ENCODE data around the gene CDPF1.
A peak's percentile ranks its signal among the peaks of the same experiment; 100 is the strongest.
"Not testable (repeated sequence)": the region's sequence is repeated elsewhere in the genome, so short reads cannot be mapped to it uniquely, and the experiment has no call there.

CDPF1 gene

DNA sequence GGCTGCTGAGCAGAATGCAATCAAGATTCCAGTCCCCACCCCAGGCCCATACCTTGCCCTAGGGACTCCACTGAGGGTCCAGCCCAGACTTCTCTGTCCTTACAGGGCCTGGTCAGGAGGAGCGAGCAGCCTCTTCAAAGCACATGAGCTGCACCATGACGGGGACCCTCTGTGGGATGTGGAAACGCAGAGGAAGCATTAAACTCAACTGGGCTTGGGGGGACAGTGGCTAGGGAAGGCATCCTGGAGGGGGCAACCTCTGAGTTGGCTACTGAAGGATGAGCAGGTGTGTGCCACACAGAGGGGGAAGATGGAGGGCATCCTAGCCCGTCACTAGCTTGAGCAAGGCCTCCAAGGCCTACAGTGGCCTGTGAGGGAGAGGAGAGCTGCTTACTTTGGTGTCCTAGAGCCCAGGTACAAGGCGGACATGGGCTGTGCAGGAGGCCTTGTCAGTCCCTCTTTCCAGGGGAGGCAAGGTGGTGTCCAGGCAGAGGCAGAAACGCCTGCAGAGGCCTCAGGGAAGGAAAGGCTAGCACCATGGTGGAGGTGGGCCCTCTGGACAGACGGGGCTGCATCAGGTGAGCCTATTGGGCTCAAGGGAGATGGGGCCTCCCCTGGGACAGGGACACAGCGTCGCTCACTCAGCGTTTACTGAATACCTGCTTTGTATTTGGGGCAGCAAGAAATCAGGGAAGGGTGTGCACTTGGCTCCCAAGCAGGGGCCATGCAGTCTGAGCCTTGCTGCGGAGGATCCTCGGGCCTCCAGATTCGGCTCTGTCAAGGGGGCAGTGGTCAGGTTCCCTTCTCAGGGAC lies 32.0 kb upstream of the CDPF1 start:
- DNase-seq (ENCODE audit: extremely low read depth in 1 of 2, low read depth in 1 of 2), result no peak

DNA sequence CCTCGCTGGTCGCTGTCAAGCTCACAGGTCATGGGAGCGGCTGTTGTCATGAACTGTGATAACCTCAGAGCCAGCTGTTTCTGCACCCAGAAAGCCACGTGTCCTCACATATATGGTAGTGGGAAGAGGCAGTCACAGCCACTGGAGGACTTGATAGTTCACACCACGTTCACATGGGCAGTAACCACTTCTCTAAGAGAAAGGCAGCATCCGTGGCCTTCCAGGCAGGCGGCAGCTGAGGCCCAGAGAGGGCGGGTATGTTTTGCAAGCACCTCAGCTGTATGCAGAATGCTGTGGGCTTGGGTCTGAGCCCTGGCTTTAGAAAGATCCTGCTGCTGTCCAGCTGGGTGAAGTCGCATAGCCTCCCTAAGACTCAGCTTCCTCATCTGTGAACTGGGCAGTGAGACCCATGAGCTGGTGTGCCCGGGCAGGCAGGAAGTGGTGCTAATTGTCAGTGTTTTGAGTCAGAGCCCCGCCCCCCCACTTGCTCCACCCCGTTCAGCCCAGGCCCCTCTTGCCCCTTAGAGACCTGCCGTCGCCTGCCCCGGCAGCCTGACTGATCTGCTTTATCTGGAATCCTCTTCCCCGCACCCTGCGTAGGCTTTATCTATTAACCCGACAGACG lies 31.0 kb upstream of the CDPF1 start:
- no peak for DNase-seq (ENCODE audit: extremely low read depth in 1 of 2, low read depth in 1 of 2)

DNA sequence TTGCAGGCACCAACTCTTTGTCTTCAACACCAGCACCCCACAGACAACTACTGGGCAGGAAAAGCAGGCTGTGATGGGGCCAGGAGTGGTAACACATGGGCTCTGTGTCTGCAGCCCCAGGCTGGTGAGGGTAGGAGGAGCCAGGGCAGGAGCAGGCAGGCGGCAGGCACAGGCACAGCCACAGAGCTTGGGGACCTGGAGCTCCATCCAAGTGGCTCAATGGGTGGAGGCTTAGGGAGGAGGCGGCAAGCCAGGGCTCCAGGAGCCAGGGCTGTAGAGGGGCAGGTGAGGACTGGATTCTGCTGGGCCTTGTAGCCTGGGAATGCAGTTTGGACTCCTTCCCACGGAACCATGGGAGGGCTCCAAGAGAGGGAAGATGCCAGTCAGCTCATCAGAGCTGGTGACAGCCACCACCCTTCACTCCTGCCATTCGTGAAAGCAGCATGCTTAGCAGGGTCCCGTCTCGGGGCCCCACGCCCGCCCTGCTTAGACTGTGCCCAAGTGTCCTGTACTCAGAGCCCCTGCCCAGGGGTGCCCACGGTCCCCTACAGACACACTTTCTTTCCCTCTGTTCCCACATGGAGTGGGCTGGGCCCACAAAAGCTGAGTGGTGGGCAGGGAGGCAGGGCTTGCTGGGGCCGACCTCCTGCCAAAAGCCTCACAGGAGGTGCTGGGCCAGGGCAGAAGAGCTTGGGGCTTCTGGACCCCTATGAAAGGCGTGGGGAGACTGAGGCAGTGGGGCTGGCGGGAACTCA lies 30.1 kb upstream of the CDPF1 start:
- no peak for DNase-seq (ENCODE audit: extremely low read depth in 1 of 2, low read depth in 1 of 2)

DNA sequence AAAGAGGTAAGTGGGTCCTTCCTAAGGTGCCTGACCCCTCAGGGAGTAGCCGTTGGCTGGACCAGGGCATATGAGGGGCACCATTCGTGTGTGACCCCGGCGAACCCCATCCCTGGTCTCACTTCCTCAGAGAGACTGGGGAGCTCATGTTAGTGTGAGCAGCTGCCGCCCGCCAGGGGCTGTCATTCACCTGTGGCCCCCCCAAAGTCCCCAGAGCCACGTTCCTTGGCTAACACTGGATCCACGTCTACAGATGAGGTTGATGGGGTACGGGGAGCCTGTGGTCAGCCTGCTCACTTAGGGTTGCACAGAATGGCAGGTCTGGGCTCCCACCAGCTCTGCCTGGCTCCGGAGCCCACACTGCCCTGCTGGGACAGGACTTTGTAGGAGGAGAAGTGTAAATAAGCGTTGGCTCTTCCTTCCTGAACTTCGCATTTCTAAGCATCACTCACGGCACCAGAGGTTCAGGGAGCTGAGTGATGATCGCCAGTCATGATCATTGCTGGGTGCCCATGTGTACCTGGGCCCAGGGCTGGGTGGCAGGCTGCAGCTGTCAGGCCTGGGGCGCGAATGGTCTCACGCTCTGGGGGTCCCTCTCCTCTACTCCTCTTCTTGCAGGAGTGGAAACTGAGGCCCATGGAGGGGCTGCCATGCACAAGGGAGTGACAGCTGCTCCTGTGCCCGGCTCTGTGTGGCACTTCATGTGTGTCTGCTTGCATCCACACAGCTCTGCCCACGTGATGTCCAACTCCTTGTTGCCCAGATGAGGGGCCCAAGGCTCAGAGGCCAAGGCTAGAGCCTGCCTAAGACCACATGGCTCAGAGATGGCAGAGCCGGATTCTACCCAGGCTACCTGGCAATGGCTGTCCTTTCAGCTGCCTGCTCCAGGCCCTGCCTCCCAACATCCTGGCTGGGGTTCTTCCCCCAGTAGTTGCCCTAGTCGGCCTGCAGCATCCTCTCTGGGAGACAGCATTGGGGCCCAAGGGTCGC lies 28.9 kb upstream of the CDPF1 start:
- DNase-seq (ENCODE audit: extremely low read depth in 1 of 2, low read depth in 1 of 2), result no peak

DNA sequence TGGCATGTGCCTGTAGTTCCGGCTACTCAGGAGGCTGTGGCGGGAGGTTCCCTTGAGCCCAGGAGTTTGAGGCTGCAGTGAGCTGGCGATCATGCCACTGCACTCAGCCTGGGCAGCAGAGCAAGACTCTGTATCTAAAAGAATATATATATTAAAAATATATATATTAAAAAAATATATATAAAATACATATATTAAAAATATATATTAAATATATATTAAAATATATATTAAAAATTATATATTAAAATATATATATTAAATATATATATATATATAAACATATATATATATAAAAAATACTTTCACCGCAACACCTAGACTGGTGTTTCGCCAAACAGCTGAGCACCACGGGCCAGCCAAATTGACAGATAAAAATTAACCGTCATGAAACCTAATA lies 26.5 kb upstream of the CDPF1 start:
- DNase-seq (ENCODE audit: extremely low read depth in 1 of 2, low read depth in 1 of 2), result no peak

DNA sequence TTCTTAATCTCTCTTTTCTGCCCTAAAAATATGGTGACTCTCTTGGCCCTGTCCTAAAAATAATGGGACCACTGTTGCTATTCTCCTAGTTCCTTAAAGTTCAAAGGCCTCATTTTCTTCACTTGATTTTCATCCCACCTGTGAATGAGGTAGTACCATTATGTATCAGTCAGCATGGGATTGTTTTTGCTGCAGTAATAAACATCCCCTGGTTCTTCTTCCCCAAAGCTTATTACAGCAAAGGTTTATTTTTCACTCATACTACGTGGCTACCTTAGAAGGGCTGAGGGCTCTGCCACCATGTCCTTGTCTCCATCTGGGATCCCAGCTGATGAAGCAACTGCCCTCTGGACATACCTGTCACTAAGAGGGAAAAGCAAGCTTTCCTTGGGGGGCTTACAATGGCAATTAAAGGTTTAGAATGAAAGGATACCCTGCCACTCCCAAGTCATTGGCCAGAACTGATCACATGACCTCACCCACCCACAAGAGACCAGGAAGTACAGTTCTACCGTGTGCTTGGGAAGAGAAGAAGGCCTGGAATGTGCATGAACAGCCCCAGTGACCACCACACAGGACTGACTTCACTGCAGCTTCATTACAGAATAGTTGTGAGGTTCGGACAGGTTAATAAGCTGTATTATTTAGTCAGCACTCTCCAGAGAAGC lies 25.5 kb upstream of the CDPF1 start:
- DNase-seq (ENCODE audit: extremely low read depth in 1 of 2, low read depth in 1 of 2), result no peak

DNA sequence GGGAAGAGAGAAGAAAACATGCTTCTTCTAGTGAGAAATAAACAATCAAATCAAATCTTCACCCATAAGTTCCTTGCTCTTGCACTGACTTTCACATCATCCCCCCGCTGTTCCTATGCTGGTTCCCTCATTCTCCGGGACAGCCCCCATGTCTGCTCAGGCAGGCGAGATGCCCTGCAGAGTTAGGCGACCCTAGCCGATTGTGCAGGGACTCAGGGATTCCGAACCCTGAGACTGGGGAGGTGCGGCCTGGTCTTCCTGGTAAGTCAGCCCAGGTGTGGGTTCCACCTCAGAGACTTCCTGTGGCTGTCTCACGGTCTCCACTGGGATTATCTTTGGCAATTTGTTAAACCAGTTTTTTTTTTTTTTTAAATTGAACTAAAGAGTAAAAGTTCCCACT lies 24.3 kb upstream of the CDPF1 start:
- DNase-seq (ENCODE audit: extremely low read depth in 1 of 2, low read depth in 1 of 2), result no peak

DNA sequence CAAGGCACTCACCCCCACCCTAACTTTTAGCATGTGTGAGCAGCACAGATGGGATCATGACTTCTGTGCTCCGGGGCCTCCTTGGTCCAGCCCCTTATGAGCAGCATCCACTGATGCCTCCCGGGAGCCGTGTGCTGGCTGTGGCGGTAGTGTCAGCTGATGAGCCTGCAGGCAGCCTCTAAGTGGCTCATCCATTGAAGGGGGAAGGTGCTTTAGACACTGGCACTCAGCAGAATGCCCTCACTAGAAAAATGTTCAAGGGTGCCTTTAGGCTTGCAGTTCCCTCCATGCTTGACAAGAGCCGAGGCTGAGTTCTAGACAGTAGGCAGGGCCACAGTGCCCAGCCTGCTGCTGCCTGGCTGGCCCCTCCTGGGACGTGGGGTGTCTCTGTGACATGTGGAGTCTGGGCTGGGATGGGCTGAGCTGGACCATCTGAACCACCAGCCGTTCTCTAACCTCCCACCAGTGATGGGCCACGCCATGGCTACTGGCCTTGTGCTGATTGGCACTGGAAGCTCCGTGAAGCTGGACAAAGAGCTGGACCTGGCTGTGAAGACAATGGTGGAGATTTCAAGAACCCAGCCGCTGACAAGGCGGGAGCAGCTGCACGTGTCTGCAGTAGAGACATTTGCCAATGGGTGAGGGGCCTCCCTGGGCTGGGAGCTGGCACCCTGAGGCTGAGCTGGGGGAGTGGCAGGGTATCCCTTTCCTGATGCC lies 23.5 kb upstream of the CDPF1 start:
- DNase-seq (ENCODE audit: extremely low read depth in 1 of 2, low read depth in 1 of 2), result no peak

DNA sequence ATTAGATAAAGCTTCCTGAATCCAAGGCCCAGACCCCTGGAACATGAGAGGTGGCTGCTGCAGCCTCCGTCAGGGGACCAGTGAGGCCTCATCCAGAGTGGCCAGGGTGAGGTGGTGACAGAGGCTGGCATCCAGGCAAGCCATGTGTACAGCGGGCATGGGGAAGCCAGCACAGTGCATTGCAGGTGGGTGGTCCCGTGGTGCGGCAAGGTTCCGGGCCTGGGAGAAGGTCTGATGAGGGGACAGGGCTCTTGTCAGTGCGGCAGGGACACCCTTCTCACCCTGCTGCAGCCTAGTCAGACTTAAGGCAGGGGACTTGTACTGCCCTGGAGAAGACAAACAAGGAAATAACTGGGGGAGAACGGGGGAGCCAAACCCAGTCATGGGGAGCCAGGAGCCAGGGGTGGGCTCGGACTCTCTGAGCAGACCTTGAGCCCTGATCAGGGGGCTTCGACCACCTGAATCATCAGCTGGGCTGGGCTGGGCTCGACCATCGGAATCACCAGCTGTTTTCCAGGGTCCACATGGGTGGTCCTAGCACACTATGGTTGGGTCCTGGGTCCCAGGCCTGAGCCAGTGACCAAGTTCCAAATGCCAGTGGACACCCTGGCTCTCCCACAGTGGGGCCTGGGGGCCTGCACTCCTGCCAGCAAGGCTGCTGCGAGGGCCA lies 22.8 kb upstream of the CDPF1 start:
- no peak for DNase-seq (ENCODE audit: extremely low read depth in 1 of 2, low read depth in 1 of 2)

DNA sequence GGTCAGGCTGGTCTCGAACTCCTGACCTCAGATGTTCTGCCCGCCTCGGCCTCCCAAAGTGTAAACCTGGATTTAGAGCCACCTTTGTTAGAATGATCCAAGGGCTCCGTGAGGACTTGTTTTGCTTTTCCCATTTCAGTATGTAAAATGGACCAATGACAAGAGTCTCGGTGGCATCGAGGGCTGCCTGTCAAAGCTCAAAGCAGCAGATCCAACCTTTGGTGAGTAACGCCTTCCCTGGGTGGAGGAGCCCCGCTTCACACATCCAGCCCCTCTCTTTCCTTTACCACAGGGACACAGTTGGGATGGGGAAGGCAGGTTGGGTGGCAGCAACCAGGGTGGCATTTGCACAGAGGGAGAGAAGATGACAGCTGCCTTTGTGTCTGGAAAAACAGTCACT lies 22.1 kb upstream of the CDPF1 start:
- DNase-seq (ENCODE audit: extremely low read depth in 1 of 2, low read depth in 1 of 2), result no peak

DNA sequence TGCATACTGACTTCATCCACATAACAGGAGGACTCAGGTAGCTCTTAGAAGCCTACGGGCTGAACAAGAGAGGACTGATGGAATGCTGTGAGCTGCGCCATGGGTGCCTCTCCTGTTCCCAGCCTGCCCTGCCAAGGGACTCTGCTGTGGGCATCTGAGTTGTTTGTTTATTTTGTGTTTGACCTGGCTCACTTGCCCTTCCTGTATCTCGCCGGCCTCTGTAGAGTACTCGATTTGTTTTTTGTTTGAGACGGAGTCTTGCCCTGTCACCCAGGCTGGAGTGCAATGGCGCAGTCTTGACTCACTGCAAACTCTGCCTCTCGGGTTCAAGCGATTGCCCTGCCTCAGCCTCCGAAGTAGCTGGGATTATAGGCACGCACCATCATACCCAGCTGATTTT lies 19.5 kb upstream of the CDPF1 start:
- DNase-seq (ENCODE audit: extremely low read depth in 1 of 2, low read depth in 1 of 2), result no peak

DNA sequence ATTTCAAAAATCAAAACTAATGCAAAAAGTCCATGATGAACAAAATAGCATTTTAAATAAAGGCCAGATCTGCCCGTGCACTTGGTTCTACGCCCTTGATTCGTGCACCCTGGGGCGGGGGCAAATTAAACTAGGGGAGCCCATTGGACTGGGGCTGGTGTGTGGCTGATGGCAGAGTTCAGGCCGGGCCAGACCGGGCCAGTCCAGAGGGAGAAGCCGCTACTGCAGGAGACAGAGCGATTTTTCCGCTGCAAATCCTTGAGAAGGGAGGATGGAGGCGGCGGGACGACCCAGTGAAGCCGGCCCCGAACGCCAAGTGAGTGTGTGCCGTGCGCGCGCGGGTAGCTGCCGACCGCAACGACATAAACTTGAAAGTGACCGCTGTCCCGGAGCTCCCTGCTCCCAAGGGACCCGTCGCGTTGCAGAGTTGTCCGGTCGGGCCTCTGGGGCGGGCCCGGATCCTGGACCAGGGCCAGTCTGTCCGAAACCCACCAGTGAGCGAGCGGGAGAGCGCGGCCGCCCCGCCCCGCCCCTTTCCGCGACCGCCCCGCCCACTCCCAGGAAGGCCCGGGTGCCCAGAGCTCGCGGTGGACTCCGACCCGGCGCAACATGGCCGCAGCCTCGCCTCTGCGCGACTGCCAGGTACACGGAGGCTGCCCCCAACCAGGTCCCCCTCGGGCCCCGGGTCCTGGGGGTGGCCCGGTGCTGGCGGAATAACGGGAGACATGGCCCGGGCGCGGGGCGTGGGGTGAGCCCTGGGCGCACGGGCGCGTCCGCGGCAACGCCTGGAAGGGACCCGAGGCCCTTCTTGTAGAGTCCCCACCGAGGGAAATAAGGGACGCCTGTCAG lies 17.6 kb upstream of the CDPF1 start, which contains the start of gene TTC38:
TTC38 (plus strand) TSS at position 578 of the 849 bp plus-strand sequence; CDS start at position 610, 32 bp downstream.
- no peak for DNase-seq (ENCODE audit: extremely low read depth in 1 of 2, low read depth in 1 of 2)

DNA sequence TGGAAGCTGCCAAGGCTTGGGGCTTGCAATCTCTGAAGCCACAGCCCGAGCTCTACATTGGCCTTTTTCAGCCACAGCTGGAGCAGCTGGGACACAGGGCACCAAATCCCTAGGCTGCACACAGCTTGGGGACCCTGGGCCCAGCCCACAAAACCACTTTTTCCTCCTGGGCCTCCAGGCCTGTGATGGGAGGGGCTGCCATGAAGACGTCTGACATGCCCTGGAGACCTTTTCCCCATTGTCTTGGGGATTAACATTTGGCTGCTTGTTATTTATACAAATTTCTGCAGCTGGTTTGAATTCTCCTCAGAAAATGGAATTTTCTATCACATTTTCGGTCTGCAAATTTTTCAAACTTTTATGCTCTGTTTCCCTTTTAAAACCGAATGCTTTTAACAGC lies 15.5 kb upstream of the CDPF1 start:
- DNase-seq (ENCODE audit: extremely low read depth in 1 of 2, low read depth in 1 of 2), result not testable (repeated sequence)

DNA sequence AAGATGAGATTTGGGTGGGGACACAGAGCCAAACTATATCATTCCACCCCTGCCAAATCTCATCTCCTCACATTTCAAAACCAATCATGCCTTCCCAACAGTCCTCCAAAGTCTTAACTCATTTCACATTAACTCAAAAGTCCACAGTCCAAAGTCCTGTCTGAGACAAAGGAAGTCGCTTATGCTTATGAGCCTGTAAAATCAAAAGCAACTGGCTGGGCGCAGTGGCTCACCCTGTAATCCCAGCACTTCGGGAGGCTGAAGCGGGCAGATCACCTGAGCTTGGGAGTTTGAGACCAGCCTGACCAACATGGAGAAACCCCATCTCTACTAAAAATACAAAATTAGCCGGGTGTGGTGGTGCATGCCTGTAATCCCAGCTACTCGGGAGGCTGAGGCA lies 14.4 kb upstream of the CDPF1 start:
- DNase-seq (ENCODE audit: extremely low read depth in 1 of 2, low read depth in 1 of 2), result not testable (repeated sequence)

DNA sequence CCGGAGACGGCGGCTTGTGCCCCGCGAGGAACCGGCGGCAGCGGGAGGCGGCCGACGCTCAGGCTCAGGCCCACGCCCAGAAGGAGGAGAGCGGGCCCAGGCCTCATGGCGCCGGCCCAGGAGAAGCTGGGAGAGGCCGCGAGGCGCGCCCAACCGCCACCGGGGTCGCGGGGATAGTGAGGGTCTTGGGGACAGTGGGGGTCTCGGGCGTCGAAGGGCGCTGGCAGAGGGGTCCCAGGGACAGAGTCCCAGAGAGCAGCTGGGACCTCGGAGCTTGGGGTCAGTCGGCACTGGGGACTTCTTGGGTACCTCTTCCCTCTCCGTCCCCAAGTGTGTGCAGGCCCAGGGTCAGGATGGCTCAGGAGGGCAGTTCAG lies 13.1 kb upstream of the CDPF1 start, which contains the start of gene PKDREJ:
PKDREJ (minus strand) TSS at position 128 of the 375 bp plus-strand sequence; CDS start at position 107, 21 bp downstream.
- DNase-seq (ENCODE audit: extremely low read depth in 1 of 2, low read depth in 1 of 2), result no peak

DNA sequence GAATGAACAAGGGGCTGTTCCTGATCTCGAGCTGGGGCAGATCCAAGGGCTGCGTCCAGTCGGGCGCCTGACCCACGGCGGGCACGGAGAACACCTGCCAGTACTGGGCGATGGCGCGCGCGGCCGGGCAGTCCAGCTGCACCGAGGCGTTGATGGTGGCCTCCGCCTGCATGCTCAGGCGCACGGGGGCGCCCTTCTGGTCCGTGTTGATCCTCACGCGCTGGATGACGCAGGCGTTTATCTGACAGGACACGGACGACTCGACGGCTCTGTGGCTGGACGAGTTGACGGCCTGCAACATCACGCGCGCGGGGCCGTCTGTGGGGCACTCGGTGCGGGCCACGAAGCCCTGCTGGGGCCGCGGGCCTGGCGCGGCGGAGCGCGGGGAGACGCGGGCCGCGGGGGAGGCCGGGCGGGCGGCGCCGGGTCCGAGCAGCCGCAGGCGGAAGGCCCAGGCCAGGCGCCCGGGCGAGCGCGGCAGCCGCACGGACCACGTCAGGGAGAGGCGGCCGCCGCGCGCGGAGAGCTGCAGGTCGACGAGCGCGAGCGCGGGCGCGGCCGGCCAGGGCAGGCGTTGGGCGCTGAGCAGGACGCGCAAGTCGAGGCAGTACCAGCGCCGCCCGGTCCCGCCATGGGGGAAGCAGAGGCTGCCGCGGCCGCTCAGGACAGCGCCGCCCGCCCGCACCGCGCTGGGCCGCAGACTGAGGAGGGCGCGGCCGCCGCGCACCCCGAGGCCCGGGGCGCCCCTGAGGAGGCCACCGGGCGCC lies 12.5 kb upstream of the CDPF1 start:
- peak in 1 of 2 donors; percentile 32 for DNase-seq (ENCODE audit: extremely low read depth in 1 of 2, low read depth in 1 of 2)

DNA sequence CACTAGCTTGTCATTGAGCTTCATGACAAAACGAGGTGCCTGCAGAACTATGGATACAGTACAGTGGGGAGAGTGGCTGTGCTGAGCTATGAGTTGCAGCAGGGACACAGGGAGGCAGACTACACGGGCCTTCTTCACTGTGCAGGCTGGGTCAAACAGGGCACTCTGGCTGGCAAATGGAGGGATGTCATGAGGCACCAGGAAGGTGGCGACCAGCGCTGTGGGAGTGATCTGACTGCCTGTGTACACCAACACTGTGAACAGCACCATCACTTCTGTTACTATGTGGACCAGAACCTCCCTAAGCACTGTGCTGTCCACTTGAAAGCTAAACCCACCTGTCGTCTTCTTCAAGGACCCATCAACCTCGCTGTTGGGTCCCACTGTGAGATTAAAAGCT lies 9.9 kb upstream of the CDPF1 start:
- no peak for DNase-seq (ENCODE audit: extremely low read depth in 1 of 2, low read depth in 1 of 2)

Measured in stimulated activated CD8-positive, alpha-beta memory T cell treated with anti-CD3 and anti-CD28 coated beads, Interleukin-7, amount 100 ng/mL, for 48 hours (primary cell).